ENCODE measurements around the gene TAAR9.
A peak's percentile ranks its signal among the peaks of the same experiment; 100 is the strongest.

The TAAR9 gene, protein sequence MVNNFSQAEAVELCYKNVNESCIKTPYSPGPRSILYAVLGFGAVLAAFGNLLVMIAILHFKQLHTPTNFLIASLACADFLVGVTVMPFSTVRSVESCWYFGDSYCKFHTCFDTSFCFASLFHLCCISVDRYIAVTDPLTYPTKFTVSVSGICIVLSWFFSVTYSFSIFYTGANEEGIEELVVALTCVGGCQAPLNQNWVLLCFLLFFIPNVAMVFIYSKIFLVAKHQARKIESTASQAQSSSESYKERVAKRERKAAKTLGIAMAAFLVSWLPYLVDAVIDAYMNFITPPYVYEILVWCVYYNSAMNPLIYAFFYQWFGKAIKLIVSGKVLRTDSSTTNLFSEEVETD

DNA sequence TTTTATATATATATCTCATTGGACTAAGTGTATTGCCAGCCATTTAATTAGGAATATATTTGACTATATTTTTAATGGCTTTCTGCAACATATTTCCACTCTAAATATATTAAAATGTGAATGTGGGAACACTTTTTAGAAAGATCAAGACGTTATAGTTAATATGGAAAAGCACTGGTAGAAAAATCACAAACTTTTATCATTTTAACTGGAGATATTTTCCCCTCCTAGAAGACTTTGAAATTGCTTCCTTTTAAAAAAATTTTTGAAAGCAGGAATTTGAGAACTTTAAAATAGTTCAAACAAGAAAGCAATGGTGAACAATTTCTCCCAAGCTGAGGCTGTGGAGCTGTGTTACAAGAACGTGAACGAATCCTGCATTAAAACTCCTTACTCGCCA lies at the start of gene TAAR9:
Gene TAAR9 (plus strand): TSS at position 301 of the 400 bp plus-strand sequence. CDS start 13 bp downstream, at position 314.
- no peak for DNase-seq

DNA sequence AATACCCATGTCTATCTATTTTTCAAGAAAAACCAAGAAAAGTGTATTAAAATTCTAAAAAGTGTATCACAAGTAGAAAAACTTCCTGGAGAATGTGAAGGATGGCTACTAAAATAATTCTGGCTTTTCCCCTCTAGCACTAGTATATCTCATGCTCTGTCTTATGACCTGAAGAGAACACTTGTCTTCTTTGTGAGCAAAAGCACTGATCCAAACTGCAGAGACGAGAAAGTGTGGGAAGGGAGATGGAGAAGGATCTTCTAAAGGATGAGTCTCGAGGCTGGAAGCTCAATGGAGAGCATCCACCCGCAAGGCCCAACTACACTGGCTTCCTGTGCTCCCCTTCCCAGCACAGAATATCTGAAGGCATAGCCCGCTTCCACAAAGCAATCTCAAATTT lies 48.7 kb upstream of the TAAR9 start:
- DNase-seq: no peak

DNA sequence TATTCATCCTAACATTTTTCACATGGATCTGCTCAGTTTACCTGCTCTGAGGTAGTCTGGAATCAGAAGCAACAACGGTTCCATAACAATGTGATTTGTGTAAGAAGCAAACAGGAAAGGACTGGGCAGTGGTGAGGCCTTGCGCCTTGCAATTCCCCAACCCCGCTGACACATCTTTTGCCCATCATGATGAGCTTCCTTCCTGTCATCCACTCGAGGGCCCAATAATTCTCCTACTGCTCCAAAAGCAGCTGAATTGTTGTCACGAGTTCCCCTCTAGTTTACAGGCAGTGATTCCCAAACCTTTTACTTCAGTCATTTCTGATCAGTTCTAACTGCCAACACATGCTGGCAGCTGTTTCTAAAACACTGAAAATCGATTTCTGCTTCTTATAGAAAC lies 48.1 kb upstream of the TAAR9 start:
- DNase-seq: no peak

DNA sequence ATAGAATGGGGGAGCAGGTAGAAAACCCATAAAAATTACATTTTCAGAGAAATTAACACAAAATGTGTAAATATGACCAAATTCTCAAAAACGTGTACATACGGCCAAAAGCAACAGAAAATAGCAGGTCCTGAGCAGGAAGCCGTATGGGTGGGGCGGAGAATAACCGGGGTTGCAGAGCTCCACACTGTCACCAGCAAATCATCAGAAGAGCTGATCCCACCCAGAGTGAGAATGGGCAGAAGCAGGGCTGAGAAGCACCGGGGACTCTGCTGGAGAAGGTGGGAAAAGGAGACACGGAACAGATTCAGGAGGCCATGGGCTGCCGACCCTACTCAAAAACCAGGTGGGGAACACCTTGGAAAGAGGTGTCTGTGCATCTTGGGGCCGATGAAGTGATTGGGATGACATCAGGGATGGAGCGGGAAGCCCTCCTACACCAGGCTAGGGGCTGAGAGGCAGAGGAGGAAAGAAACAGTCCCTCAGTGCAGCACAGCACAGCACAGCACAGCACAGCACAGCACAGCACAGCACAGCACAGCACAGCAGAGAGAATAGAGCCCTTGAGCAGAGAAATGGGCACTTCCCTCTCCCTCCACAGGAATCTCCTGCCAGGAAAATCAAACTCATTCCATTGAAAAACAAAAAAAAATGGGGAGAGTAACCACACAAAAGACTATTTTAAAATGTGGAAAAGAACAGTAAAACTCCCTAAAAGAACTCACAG lies 47.4 kb upstream of the TAAR9 start:
- DNase-seq: no peak

DNA sequence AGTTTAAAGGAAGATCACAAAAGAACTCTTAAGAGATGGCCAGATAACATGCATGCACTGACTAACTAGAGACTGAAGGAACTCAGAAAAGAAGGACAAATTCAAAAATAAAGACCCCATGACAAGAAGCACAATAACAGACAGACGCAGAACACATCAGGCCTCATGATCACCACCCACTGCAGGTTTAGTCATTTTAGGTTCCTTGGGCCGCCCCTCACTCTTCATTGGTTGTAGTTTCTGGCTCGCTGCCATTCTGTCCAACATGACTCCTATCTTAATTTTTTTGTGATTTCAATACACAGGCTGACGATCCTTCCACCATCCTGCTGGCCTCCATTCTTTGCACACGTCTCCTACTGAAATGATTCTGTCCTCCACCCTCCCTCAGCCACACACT lies 46.8 kb upstream of the TAAR9 start:
- no peak for DNase-seq

DNA sequence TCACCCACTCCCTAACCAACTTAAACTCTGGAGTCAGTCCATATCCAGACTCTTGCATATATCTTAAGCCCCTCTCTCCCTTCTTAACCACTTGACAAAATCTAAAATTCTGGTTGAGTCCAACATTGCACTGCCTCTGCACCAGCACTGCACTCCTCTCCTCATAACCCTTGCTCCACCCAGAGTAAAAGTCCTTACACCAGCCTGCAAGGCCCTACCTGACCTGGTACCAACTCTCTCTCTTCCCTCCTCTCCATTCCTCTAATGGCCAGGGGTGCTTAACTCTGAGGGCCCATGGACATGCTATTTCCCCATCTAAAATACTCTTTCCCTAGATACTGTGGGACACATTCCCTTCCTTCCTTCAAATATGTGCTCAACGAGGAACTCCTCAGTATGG lies 46.2 kb upstream of the TAAR9 start:
- DNase-seq: no peak

DNA sequence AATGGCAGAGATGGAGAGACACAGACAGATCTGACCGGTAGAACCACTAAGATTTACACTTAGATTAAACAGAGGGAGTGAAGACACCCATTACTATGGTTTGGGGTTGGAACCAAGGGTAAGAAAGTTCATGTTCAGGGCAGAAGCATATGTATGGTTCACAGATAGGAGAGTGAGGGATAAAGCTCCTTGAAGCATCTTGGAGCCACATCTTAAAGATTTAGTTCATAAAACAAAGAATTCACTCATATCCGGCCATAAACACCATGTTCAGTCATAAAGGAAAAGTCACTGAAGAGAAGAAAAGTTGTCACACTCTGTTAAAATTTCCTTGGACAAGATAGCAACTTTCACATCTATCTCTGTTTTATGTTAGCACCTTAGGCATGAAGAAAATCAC lies 43.1 kb upstream of the TAAR9 start:
- no peak for DNase-seq

DNA sequence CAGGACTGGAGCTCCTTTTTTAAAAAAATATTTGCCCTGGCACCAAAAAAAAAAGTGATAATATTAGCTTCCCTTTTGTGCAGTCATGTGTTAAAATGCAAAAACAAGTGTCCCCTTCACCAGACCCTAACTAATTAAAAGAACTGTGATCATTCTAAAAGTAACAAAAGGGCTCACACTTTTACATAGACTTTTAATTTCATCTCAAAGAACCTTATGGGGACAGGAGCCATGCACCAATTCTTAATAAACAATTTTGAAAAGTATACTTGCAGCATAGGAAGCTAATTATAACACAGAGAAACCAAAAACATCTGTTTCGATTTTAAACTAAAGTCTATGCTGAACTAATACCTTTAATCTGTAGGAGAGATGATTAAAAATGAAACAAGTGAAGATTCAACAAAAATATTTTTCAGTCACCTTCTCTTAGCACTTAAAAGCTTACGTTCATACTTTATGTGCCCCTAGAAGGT lies 42.4 kb upstream of the TAAR9 start:
- DNase-seq: no peak

DNA sequence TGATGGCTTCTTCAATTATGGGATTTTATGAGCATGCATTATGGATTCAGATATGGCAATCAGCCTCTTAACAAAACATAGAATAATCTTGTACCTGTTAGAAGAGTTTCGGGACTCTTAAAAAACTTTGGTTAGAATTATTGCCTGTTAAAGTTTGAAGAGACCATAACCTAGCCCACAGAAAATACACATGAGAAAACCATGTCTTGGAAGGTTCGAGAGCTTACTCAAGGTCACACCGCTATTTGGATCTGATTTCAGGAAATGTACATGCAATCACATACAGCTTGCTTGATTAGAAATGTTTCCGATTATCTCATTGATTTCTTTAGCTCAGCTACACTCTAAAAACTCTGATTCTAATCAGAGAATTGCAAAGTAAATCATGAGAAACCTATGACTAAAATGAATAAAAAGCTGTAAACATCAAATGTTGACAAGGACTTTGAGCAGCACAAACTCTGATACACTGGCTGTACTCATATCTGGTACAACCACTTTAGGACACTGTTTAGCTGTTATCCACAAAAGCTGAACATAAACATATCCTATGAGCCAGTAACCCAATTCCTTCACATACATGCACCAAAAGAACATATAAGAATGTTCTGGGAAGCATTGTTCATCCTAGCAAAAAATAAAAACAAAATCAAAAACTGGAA lies 41.4 kb upstream of the TAAR9 start:
- no peak for DNase-seq

DNA sequence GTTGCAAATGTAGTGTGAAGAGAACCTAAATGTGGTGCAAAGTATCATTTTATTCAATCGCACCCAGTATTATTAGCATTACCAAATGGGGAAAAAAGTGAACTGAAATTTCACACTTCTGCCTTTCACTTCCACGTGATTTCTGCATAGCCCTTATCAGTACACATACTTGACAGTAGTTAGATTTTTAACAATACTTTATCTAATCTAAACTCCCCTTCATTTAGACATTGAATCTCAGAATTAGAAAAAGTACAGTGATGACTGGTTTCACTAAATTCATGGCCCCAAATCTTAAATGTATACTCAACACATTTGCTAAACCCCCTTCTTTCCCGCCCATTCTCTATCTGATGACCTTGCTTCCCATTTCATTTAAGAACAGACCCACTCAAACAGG lies 39.4 kb upstream of the TAAR9 start:
- no peak for DNase-seq

DNA sequence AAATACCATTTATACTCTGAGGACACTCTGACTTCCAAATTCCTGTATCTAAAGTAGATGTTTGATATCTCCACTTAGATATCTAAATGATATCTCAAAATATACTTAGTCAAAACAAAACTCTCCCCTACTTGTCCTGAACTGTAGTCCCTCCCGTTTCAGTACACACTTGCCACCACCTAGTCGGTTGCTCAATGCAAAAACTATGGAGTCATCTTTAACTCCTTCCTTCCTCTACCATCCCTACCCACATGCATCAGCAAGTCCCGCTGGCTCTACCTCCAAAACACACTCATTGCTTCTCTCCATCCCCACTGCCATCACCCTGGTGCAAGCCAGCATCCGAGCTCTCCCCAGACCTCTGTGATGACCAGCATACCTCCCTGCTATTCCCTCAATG lies 38.3 kb upstream of the TAAR9 start:
- DNase-seq: no peak

DNA sequence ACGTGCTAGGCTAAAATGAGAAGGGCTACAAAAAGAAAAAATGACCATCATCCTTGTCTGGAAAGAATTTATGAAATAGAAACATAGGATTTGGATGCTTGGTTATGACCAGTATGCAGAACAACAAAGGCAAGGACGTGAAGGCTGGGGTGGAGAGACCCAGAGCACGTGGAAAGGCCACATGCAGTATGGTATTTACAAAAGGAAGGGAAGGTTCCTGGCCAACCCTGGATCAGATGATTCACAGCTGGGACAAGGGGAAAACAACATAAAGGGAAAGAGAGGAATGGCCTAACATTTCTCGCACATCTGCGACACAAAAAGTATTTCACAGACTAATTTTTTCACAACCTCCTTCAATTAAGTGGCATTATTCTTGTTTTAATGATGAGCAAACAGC lies 33.3 kb upstream of the TAAR9 start:
- DNase-seq: no peak

DNA sequence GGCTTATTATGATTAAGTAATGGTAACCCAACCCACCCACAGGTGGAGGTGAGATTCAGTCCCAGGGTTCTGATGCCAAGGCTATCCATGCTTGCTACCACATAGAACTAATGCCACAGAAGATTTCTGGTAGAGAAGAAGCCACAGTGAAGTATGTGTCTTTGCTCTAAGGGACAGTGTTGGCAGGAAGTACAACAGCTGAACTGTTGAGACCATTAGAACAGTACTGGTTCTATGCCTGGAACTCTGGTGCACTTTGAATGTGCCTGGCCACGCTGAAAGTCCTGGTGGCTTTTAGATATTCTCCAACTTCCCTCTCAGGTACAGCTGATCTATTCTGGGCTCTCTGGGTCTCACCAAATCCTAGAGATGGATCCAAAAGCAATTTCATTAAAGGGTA lies 32.9 kb upstream of the TAAR9 start:
- DNase-seq: no peak

DNA sequence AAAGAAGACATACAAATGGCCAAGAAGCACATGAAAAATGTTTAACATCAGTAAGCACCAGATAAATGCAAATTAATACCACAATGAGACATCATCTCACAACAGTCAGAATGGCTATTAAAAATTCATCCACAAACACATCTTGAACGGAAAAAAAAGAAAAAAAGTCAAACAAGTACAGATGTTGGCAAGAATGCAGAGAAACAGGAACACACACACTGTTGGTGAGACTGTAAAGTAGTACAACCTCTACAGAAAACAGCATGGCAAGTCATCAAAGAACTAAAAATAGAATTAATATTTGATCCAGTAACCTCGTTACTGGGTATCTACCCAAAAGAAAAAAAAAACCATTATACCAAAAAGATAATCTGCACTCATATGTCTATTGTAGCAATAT lies 31.6 kb upstream of the TAAR9 start:
- DNase-seq: no peak

DNA sequence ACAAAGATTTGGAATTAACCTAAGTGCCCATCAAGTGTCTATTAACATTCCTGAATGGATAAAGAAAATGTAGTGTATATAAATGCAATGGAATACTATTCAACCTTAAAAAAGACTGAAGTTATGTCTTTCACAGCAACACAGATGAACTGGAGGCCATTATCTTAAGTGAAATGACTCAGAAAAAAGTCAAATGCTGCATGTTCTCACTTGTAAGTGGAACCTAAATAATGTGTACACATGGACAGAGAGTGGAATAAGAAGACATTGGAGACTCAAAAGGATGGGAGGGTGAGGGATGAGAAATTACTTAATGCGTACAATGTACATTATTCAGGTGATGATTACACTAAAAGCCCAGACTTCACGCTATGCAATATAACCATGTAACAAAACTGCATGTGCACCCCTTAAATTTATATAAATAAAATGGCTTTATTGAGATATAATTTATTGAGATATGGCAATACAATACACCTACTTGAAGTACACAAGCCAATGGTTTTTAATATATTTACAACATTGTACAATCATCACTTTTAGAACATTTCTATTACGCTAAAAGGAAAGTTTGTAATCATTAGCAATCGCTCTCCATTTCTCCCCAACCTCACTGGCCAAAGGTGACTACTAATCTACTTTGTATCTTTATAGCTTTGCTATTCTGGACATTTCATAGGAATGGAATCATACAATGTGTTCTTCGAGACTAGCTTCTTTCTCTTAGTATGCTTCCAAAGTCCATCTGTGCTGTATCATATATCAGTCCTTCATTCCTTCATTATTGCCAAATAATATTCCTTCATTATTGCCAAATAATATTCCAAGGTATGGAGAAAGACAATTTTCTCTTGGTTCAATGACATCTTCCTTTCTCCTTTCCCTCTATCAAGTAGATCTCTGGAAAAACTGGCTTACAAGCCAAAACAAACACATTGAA lies 30.9 kb upstream of the TAAR9 start:
- DNase-seq: no peak

DNA sequence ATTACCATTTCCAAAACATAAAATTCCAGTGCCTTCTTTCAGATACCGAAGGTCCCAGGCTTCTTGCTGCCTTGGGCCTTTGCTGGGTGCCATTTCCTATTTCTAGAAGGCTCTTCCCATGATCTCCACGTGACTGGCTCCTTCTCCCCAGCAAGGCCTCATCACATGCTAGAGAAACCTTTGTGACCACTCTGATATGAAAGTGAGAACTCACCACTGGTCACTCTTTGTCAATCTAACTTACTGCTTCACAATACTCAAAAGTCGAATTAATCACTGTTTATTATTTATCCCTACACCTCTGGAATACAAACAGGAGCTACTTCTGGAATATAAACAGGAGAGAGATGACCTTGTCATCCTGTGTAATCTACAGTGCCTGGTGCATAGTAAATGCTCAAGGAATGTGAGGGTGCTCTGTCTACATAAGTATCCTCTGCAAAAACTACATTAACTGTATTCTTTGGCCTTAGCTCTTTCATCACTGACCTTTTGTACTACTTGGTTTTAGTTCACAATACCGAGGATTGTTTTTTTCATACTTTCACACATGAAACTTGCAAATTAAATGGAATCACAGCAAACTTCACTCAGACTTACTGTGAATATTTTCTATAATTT lies 26.8 kb upstream of the TAAR9 start:
- no peak for DNase-seq

DNA sequence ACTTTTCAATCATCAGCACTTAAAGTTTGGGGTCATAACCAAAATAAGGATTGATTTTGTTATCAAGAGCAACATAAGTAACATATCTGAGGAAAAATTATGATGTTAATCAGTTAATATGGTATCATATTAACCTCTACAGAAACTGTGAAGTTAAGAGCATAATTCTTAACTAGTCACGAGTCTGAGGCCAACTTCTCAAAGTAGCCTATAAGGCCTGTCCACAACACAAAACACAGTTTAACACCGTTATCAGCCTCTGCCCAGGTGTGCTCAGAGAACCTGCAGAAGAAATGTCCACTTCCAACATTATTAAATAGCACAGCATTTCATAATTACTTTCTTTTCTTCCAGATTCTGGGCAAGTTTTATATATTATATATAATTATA lies 26.3 kb upstream of the TAAR9 start:
- no peak for DNase-seq

DNA sequence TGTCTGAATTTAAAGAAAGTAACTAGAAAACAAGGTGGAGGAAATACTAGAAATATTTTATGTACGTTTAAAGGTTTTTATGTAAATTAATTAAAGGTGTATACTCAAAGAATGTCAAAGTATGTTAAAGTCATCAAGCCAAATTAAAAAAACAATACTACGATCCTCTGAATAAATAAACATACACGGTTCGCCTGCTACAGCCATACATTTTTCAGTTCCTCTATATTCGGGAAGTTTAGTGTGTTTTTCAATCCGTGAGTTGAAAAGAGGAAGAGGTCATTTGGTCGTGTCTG lies 25.8 kb upstream of the TAAR9 start:
- DNase-seq: no peak

DNA sequence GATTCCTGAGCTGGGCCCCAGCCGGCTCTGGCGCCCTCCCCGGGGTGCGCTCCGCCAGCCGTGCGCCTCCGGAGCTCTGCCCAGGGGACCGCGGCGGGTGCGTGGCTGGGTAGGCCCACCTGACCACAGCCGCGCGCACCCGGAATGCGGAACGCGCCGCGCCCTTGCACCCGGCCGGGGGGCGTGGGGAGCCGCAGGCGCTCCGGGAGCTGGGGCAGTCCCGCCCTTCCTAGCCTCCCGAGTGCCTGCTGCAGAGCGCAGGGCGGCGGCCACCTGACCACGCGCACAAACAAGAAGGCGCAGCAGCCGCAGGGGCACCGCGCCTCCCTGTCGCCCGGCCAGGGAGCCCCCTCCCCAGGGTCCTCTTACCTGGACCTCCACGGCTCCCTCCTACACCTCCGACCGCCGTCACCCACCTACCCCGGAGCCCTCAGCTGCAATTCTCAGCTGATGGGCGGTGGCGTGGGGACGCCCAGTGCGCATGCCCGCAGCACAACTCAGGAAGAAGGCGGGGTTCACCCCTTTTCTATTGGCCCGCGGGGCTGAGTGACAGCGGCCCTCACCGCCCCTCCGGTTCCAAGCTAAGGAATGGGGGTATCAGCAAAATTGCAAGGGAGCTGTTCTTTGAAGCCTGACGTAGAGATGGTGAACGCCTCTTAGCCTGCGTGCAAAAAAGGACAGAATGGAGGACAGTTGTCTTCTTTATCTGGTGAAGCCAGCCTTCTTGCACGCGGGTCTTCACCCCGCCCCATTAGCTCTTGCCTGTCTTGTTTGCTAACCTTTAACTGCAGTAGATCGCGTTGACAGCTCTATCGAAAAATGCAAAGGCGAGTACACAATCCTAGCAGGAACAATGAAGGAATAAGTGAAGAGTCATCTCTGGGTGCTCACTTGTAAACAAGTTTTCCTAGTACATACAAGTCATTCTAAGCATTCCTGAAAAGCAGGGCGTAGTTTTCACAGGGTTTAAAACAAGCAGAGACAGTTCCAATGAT lies 25.1 kb upstream of the TAAR9 start, which contains the start of gene STX7:
Gene STX7 (minus strand): TSS at position 479 of the 995 bp plus-strand sequence. CDS start 9,586 bp downstream, outside the sequence.
- DNase-seq: peak; percentile 95

DNA sequence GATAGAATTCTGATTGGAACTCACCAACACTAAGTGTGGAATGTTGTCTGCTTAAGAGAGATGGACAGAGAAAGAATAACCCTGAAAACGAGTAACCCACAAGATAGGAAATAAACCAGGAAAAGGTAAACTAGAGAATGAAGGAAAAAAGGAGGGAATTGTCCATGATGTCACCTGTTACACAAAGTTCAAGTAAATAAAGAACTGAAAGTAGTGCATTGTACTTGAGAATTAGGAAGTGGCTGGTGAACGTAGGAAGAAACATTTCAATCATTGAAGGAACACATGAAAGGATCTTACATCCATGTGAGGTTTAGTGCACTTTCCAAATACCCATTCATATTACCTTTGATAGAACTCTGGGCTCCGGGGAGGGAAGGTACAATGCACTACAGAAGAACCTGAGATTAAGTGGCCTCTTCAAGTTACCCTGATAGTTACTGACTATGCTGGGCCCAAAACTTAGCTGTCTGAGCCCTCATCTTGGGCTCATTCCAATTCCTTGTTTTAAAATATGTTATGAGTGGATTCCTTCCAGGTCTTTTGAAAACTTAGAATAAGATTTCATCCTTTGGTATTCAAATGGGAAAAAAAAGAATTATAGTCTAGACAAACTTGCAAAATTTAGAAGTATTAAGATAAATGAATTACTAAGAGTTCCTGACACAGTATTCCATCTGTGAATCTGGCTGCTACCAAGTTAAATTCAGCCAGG lies 24.1 kb upstream of the TAAR9 start:
- DNase-seq: no peak

Measured in activated effector memory CD4-positive, alpha-beta T cell treated with anti-CD3 and anti-CD28 coated beads, Interleukin-2, amount 50 U/mL, for 16 hours (primary cell).